SK-MEL-5 (cell line): Measurements from ENCODE around the gene WDHD1. TPM values are rescaled to one million over a fixed set of nuclear protein-coding genes. Genes with fewer than 3 reads are reported as not detected.
"Not testable (repeated sequence)": the region's sequence is repeated elsewhere in the genome, so short reads cannot be mapped to it uniquely, and the experiment has no call there.

Source experiments
- DNase-seq: peaks from one replicate; pipeline ENCODE4 v3.0.0-alpha.2; 2016; ENCODE audit warnings: low read depth, low spot score
- in situ Hi-C: cut with HindIII; loops from 2 replicates; pipeline ENCODE4 v1.10.0; 2016; ENCODE audit warnings: low sequenced_read_pairs, high pct_unique_total_duplicates, low pct_unique_long_range_greater_than_20kb
- total RNA-seq: library from RNA; depleted of rRNA; stranded (reverse); fragments of >200 nt; shearing (Covaris generic); gene quantifications from 2 replicates; pipeline ENCODE4 v1.2.3, GENCODE V29; 2014

Gene WDHD1
- total RNA-seq, 1 experiment from 2014 or later, result 16.7 TPM

DNA sequence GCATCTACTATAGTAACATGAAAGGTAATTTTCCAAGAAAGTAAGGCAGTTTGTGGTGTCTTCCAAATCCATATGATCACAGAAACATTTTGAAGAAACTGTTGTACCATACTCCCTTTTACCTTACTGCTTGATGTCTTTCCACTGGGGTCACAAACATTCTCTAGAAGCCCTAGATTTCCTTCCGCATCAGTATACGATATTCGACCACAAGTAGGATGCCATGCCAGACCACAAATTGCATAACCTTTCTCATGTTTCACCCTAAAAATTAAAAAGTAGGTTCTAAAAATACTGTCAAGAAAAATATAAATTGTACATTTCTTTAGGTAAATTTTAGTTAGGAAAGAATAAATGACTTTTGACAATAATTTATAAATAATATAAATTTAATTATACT, 26.5 kb downstream of the WDHD1 start:
- in situ Hi-C loops, result no loop called here
- DNase-seq, result no peak

DNA sequence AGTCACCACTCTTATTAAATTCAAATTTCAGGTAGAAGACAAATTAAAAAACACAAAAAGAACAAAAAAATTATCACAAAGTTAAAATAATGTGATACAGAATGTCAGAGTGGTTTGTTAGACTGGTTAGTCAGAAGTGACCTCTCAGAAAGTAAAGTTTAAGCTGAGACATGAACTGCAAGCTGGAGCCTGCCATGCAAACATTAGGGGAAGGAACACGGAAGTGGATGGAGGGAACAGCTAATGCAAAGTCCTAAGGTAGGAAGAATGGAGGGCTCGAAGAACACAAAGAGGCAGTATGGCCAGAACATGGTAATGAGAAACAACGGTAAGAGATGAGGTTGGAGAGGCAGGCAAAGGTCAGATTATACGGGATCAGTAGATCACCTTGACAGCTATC, 41.7 kb downstream of the WDHD1 start:
- DNase-seq, result no peak
- in situ Hi-C loops, result no loop called here

DNA sequence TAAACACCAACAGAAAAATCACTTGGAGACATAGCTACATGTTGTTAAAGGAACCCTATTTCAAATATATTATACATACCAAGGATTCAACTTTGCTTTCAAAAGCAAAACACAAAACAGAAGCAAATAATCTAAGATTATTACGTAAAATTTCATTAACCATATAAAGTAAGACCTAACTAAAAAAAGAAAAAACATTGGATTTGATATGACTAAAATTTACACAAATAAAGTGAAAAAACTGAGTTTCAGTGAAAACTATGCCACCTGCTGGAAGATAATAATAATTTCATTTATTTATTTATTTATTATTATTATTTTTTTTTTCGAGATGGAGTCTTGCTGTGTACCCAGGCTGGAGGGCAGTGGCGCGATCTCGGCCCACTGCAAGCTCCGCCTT, 45.2 kb downstream of the WDHD1 start:
- DNase-seq, result peak; percentile 11
- in situ Hi-C loops, result no loop called here

- no peak for DNase-seq
- in situ Hi-C loops, result no loop called here
Observed at GRCh38 chr14:54979039-54979438, 47.9 kb downstream of the WDHD1 start.

GRCh38 chr14:54976316-54976715, 50.6 kb downstream of the WDHD1 start:
- DNase-seq, result no peak
- in situ Hi-C loops, result no loop called here

- in situ Hi-C loops, result no loop called here
- no peak for DNase-seq
Observed at GRCh38 chr14:54975856-54976255, 51.0 kb downstream of the WDHD1 start.

DNA sequence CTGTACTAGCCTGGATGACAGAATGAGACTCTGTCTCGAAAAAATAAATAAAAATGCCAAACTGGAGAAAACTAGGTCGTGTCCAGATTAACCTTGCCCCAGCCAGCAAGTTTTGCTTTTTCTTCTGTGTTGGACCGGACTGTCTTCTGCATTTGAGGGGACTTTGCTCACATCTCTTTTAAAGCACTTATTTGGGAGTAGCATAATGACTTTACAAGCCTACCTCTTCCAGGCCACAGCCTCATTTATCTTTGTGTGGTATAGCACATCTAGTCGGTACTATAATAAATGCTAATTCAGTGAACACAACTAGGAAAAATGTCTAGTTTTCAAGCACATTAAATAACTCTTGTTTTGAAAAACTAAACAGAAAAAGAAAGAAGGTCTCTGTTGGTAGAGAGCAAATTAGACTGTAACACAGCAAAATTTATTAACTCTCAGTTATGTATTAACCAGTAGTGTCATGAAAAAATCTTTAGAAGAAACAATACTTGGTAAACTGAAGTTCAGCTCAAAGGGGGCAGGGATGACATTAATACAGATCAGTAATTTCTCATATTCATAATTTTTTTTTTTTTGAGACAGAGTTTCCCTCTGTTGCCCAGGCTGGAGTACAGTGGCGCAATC, 52.0 kb downstream of the WDHD1 start:
- in situ Hi-C loops, result no loop called here
- no peak for DNase-seq

DNA sequence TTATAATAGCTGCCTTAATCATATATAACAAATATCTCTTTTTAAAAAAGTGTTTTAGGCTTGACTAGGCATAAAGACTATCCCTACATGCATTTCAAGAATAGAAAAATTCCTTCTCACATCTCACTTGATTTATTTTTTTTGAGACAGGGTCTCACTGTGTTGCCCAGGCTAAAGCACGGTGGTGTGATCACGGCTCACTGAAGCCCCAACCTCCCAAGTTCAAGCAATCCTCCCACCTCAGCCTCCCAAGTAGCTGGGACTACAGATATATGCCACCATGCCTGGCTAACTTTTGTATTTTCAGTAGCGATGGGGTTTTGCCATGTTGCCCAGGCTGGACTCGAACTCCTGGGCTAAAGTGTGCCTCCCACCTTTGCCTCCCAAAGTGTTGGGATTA, 59.4 kb downstream of the WDHD1 start:
- no peak for DNase-seq
- in situ Hi-C loops, result no loop called here

DNA sequence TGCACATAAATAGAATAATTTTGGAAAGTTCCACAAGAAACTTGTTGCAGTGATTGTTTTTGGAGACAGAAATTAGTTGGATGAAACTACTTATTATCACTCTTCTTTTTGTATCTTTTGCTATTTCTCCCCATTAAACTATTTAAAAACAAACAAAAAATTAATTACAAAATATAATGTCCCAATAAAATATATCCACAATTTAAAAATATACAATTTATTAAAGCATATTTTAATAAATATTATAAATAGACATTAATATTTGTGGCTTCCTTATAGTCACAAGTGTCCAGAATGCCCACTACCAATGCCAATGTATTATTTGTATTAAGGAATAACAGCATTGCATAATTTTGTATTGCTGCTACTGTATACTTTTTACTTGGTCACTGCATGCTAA, 71.8 kb downstream of the WDHD1 start:
- in situ Hi-C loops, result no loop called here
- no peak for DNase-seq

DNA sequence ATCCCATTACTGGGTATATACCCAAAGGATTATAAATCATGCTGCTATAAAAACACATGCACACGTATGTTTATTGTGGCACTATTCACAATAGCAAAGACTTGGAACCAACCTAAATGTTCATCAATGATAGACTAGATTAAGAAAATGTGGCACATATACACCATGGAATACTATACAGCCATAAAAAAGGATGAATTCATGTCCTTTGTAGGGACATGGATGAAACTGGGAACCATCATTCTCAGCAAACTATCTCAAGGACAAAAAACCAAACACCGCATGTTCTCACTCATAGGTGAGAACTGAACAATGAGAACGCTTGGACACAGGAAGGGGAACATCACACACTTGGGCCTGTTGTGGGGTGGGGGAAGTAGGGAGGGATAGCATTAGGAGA, 73.3 kb downstream of the WDHD1 start:
- DNase-seq, in situ Hi-C loops: not testable (repeated sequence)

DNA sequence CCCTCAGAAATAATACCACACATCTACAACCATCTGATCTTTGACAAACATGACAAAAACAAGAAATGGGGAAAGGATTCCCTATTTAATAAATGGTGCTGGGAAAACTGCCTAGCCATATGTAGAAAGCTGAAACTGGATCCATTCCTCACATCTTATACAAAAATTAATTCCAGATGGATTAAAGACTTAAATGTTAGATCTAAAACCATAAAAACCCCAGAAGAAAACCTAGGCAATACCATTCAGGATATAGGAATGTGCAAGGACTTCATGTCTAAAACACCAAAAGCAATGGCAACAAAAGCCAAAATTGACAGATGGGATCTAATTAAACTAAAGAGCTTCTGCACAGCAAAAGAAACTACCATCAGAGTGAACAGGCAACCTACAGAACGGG, 74.1 kb downstream of the WDHD1 start:
- in situ Hi-C loops, DNase-seq: not testable (repeated sequence)

DNA sequence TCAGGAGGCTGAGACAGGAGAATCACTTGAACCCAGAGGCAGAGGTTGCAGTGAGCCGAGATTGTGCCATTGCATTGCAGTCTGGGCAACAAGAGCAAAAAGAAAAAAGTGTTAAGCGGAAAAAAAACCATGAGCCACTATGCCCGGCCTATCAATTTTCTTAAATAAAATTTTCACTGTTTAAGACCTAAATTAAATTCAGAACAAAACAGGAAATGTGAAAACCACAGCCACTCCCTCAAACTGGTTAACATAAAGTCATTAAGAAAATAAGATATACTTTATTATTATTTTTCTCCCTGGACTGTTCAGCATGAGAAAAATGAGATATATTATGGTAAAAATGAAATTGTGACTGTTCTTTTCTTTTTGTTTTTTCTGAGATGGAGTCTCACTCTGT, 79.7 kb downstream of the WDHD1 start:
- in situ Hi-C loops, result no loop called here
- no peak for DNase-seq

DNA sequence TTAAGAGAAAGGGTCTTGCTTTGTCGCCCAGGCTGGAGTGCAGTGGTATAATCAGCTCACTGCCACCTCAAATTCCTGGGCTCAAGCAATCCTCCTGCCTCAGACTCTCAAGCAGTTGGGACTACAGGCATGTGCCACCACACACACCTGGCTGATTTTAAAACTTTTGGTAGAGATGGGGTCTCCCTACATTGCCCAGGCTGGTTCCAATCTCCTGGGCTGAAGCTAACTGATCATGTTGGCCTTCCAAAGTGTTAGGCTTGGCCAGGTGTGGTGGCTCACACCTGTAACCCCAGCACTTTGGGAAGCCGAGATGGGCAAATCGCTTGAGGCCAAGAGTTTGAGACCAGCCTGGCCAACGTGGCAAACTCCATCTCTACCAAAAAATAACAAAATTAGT, 80.4 kb downstream of the WDHD1 start:
- no peak for DNase-seq
- in situ Hi-C loops, result no loop called here

GRCh38 chr14:54944737-54945391, 82.0 kb downstream of the WDHD1 start:
- in situ Hi-C loops, result no loop called here

DNA sequence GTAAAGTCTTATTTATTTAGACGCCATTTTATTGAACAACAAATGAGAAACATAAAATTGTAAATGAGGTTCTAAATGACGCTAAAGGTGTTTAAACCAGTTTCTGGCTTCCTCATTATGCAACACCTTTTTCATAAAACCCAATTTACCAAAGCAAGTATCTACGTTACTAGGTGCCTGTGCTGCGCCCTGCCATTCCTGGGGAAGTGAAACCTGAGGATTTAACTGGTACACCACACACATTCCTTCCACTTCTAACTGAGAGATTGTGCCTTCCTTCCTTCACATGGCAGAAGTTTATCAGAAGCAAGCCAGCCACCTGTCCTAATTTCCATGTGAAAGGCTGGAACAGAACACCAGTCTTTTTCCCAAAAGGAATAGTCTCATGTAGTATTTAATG, 84.0 kb downstream of the WDHD1 start:
- DNase-seq, result no peak
- in situ Hi-C loops, result no loop called here

More at GRCh38 chr14:54944737-54945391, 82.0 kb downstream of the WDHD1 start:
- DNase-seq, result no peak

DNA sequence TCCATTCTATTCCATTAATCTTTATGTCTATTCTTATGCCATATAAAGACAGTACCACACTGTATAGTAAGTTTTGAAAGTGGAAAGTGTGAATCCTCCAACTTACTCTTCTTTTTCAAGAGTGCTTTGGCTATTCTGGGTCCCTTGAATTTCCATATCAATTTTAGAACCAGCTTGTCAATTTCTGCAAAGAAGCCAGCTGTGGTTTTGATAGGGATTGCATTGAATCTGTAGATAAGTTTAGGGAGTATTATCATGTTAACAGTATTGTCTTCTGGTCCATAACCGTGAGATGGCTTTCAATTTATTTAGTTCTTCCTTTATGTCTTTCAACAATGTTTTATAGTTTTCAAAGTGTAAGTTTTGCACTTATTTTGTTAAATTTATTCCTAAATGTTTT, 90.1 kb downstream of the WDHD1 start:
- in situ Hi-C loops, result no loop called here
- no peak for DNase-seq

DNA sequence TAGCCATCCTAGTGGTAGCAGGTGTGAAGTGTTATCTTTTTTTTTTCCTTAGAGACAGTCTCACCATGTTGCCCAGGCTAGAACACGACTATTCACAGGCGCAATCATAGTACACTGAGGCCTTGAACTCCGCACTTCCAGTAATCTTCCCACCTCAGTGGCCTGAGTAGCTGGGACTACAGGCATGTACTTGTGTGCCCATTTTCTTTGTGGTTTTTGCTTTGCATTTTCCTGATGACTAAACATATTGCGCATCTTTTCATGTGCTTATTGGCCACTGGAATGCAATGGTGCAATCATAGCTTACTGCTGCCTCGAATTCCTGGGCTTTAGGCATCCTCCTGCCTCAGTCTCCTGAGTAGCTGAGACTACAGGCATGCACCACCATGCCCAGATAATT, 90.9 kb downstream of the WDHD1 start:
- in situ Hi-C loops, result no loop called here
- no peak for DNase-seq

- DNase-seq, result no peak
- in situ Hi-C loops, result no loop called here
Observed at GRCh38 chr14:54935100-54935499, 91.8 kb downstream of the WDHD1 start.

GRCh38 chr14:54933006-54933405, 93.9 kb downstream of the WDHD1 start:
- in situ Hi-C loops, result no loop called here
- no peak for DNase-seq
